Stimulated activated CD8-positive, alpha-beta memory T cell treated with anti-CD3 and anti-CD28 coated beads, Interleukin-15, amount 100 ng/mL, for 1 hour (primary cell): ENCODE measurements around the gene TRMT1.
"Not testable (repeated sequence)": the region's sequence is repeated elsewhere in the genome, so short reads cannot be mapped to it uniquely, and the experiment has no call there.

Experiments
- DNase-seq: peaks from one replicate; pipeline ENCODE4 v3.0.0-alpha.2; 2020; ENCODE audit warnings: low read depth

The TRMT1 gene

DNA sequence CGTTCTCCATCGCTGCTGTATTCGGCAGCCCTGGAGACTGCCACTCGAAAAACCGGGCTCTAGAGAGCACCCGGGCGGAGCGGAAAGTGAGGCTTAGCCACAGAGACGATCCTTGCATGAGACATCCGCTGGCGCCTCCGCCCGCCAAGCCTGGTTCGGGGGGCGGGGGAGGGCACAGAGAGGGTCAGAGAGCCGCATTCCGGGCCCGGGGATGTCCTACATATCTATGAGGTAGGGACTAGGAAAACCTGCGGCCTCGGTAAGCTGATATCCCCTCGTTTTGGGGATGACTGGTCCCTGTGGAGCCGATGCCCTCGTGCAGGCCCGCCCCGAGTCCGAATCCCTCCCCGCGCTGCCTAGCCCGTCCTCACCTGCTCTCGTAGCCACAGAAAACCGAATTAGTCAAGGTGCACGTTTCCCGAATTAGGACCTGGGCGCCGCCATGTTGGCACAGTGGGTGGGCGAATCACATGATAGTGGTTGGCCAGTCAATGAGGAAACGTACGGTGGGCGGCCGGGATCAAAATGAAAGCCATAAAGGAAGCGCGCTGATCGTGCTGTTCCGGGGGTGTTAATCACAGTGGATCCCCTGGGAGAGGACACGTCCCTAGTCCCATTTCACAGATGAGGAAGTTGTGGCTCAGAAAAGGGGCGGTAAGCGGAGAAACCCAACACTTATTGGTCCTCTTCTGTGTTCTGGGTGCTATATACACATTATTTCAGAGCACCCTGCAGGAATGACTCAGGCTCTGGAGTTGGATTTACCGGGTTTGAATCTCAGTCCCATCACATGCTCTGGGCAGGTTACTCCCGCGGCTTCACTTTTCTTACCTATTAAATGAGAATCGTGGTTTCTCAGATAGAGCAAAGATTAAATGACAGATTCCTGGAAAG, at the start of gene TRMT1:
Gene TRMT1, minus strand, starts transcription at position 459 of the 894 bp plus-strand sequence. Its CDS starts 341 bp downstream, at position 118.
- DNase-seq: peak; percentile 77

DNA sequence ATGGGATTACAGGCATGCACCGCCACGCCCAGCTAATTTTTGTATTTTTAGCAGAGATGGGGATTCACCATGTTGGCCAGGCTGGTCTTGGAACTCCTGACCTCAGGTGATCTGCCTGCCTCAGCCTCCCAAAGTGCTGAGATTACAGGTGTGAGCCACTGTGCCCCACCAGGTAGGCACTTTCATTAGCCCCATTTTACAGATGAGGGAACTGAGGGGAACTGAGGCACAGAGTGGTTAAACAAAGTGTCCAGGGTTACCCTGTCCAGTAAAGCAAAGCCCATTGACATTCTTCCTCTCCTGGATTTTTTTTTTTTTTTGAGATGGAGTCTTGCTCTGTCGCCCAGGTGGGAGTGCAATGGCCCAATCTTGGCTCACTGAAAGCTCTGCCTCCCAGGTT, 49.6 kb upstream of the TRMT1 start:
- DNase-seq: not testable (repeated sequence)

DNA sequence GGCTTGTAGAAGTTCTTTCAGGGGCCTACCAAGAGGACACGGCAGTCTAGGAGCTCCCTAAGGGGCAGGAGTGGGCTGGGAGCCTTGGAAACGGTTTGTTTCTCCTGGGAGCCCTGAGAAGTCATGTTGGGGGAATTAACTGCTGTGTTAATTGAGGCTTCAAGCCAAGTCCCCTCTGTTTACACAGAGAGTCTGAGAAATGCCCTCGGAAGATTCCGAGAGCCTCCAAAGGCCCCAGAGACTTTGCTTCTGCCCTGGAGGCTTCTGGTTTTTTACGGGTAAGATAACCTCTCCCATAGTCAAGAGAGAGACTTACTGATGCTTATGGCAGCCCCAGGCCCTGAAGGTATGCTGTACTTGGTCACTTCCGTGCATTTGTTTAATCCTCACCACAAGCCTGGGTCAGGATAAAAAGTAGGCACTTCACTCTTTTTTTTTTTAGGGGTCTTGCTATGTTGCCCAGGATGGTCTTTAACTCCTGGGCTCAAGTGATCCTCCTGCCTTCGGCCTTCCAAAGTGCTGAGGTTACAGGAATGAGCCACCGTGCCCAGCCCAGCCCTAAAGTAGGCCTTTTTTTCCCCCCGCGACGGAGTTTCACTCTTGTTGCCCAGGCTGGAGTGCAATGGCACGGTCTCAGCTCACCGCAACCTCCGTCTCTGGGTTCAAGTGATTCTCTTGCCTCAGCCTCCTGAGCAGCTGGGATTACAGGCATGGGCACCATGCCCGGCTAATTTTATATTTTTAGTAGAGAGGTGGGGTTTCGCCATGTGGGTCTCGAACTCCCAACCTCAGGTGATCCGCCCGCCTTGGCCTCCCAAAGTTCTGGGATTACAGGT, 48.8 kb upstream of the TRMT1 start:
- DNase-seq: no peak

DNA sequence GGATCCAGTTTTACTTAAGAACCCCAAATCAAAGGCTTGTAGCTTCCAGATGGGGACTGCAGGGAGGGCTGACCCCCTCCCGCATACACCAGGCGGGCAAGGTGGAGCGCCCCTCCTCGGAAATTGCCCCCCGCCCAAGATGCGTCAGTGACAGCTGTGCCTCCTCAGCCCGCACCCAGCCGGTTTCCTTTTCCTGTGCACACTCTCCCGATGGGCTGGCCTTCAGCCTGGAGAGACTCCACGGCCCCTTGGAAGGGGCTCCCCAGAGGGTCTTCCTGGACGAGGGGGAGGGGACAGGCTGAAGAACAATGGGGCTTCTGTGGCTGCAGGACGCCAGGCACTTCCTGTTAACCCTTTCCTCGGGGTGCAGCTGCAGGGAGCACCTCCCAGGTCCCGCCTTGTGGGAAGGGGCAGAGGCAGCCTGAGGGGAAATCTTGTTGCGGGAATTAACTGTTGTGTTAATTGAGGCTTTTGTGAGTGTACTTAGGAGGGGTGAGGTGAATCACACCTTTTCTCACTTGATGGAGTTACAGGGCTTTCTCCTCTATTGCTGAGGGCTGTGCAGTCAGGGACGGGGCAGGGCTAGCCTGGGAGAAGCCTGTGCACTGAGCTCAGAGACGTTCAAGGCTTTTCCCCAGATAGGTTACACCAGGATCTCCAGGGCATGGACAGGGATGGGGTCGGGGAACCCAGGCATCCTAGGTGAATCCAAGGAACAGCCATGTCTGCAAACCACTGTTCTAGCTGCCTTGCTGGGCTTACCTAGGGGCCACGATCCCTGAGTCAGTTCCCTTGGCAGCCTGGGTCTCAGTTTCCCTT, 48.0 kb upstream of the TRMT1 start:
- no peak for DNase-seq

DNA sequence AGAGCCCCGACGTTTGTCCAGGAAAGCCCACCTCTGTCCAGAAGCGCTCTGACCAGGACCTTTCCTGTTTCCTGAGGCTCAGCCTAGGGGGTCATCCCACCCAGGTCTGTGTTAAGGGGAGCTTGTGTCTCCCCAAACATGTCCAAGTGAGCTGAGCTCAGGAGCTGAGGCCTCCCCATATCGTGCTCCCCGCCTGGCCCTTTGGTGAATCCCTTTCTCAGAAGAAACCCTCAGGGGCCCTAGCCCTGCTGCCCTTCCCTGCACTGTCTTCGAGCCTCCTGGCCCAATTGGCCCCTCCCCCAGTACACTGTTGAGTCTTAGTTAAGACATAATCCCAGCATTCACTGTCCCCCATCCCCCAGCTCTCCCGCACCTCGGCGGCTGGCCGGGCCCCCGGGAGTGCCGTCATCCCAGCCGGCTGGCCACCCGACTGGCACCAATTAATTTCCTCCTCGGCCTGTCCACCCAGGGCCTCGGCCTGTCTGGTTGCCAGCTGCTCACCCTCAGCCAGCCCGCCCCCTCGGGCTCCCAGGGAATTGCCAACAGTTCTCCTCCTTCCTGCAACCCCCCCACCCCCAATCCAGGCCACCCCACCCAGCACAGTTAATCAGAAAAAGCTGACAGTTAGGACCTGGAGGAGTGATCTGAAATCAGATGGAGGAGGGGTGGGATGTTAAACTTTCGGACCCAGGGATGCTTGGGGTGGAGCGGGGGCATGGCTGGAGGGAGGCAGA, 47.2 kb upstream of the TRMT1 start:
- DNase-seq: no peak

GRCh38 chr19:13162724-13163608, 46.4 kb upstream of the TRMT1 start:
- peak; percentile 74 for DNase-seq

- no peak for DNase-seq
Observed at GRCh38 chr19:13160557-13160956, 44.0 kb upstream of the TRMT1 start.

DNA sequence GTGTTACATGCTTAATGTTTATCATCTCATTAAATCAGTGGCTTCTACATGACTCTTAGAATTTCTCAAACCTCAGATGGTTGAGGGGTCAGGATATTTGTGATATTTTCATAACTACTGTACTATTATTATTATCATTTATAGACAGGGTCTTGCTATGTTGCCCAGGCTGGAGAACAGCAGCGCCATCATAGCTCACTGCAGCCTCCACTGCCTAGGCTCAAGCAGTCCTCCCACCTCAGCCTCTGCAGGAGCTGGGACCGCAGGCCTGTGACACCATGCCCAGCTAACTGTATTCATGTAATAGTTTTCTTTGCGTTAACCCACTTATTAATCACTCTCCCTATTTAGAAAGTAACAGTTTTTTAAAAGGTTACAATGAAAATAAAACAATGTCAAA, 43.2 kb upstream of the TRMT1 start:
- no peak for DNase-seq

- DNase-seq: no peak
Observed at GRCh38 chr19:13155472-13156359, 39.2 kb upstream of the TRMT1 start.

DNA sequence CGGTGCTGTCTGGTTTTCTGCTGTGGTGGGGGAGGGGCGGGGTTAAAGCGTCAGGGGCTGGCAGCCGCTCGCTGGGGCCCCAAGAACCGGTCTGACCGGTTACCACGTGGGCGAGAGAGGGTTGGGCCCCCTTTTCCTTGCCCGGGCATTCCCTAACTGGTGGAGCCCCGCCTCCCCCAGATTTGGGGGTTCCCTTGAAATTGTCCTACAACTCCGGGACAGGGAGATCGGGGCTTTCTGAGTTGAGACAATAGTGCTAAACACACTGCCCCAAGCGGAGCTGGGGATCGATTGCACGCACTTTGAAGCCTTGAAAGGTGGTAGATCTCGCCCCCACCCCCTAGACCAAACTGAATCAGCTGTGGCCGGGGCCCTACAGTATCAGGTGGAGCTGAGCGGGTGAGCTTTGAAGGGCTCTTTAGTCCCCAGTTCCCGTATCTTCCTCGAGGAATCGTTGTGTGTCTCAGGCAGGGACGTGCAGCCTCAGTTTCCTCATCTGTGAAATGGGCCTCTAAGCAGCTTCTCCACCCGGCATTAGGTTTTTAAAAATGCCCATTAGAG, 38.5 kb upstream of the TRMT1 start:
- DNase-seq: peak; percentile 66

GRCh38 chr19:13154241-13154778, 37.8 kb upstream of the TRMT1 start:
- DNase-seq: no peak

DNA sequence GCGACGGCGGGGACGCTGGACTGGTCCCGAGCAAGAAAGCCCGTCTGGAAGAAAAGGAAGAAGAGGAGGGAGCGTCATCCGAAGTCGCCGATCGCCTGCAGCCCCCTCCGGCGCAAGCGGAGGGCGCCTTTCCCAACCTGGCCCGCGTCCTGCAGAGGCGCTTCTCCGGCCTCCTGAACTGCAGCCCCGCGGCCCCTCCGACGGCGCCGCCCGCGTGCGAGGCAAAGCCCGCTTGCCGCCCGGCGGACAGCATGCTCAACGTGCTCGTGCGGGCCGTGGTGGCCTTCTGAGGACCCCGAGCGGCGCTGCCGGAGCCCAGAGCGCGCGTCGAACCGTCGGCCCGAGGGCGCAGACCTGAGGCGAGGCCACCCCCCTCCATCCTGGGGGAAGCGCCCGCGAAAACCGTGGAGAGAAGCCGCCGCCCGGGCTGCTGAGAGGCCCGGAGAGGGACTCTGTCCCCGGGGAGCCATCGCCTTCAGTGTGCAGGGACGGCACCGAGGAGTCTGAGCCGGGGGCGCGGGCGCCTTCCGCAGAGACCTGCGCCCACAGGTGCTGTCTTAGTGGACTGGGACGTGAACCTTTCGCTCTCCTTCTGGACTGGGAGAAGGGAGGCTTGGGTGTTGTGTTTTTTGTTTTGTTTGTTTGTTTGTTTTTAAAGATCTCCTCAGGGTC, 37.2 kb upstream of the TRMT1 start:
- DNase-seq: no peak

DNA sequence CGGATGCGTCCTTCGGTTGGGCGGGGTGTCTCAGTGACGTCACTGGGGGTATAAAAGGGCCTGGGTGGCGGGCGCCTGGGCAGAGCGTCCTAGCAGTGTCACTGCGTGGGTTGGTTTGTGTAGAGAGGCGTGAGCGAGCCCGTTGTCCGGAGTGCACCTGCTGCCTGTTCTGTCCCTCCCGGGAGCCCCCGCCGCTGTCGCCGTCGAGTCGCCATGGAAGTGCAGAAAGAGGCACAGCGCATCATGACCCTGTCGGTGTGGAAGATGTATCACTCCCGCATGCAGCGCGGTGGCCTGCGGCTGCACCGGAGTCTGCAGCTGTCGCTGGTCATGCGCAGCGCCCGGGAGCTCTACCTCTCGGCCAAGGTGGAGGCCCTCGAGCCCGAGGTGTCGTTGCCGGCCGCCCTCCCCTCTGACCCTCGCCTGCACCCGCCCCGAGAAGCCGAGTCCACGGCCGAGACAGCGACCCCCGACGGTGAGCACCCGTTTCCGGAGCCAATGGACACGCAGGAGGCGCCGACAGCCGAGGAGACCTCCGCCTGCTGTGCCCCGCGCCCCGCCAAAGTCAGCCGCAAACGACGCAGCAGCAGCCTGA, 36.5 kb upstream of the TRMT1 start:
- peak; percentile 96 for DNase-seq

GRCh38 chr19:13152356-13152973, 35.9 kb upstream of the TRMT1 start:
- no peak for DNase-seq

- DNase-seq: peak; percentile 89
Observed at GRCh38 chr19:13151605-13152355, 35.2 kb upstream of the TRMT1 start.

DNA sequence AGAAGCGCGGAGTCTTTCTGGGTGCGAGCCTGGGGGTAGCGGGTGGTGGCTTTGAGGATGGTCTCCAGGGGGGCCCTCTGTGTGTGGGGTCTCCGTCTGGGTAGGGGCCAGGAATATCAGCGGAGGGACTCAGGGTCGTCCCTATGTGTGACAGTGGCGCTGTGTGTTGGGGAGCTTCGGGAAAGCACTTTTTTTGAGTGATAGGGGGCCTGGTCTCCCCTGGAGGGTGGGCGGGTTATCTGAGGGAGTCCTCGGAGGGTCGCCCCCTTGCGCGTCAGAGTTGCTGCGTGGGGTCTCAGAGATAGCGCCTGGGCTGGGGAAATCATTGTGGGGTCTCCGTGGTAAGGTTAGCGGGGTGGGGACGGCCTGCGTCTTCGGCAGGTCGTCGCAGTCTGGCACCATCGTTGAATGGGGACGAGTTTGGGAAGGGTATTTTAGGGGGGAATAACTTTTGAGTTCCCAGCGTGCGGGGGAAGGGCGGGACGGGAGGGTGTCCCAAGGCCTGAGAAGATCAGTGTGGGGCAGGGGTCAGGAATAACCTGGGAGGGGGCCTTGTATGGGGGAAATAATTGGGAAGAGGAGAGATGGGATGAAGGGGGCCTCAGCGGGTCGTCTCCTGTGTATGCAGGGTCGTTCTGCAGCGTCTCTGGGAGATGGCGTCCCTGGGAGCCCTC, 34.5 kb upstream of the TRMT1 start:
- DNase-seq: no peak
